ENCODE results near the gene NRAS.

The NRAS gene

GRCh38 chr1:114716304-114717170, at the start of gene NRAS:
Gene NRAS (minus strand): TSS chr1:114716771. CDS start chr1:114716160, 611 bp downstream.
- ATAC-seq (ENCODE audit: low read depth): peak; percentile 93
- peak; percentile 89 for DNase-seq (ENCODE audit: low spot score)

GRCh38 chr1:114764689-114765088, 48.1 kb upstream of the NRAS start:
- Histone ChIP-seq H3K9me3 (ENCODE audit: severe bottlenecking) (no peaks in the 10 kb centered on the region), H3K27ac (ENCODE audit: poor library complexity, severe bottlenecking) (no peak overlapping the region), H3K27me3 (ENCODE audit: insufficient read depth, poor library complexity, severe bottlenecking) (no peaks in the 10 kb centered on the region), H3K4me3 (ENCODE audit: severe bottlenecking) (no peak overlapping the region), H3K36me3 (ENCODE audit: low read depth) (no peaks in the 10 kb centered on the region; the same call in 1 of the 2 replicates), H3K4me1 (ENCODE audit: insufficient read depth, poor library complexity, severe bottlenecking) (no peaks in the 10 kb centered on the region)
- no peak for TF ChIP-seq CTCF (IDR thresholded peaks at IDR 0.05; ENCODE audit: poor library complexity, severe bottlenecking)
- ATAC-seq (ENCODE audit: low read depth) (no peak), DNase-seq (ENCODE audit: low spot score) (no peak)

More at GRCh38 chr1:114716304-114717170, at the start of gene NRAS:
- H3K9me3 ChIP-seq (ENCODE audit: severe bottlenecking): no peaks in the 10 kb centered on the region
- peaks cover 89% of the 10 kb centered on the region for H3K36me3 ChIP-seq (ENCODE audit: low read depth)
- H3K27ac ChIP-seq (ENCODE audit: poor library complexity, severe bottlenecking): peak within 1 kb of the TSS; percentile 63
- H3K27me3 ChIP-seq (ENCODE audit: insufficient read depth, poor library complexity, severe bottlenecking): no peaks in the 10 kb centered on the region
- no peak for TF ChIP-seq CTCF (IDR thresholded peaks at IDR 0.05; ENCODE audit: poor library complexity, severe bottlenecking)
- H3K4me1 ChIP-seq (ENCODE audit: insufficient read depth, poor library complexity, severe bottlenecking): peaks cover 19% of the 10 kb centered on the region
- H3K4me3 ChIP-seq (ENCODE audit: severe bottlenecking): peak within 1 kb of the TSS; percentile 93

GRCh38 chr1:114758256-114758832, 41.8 kb upstream of the NRAS start:
- Histone ChIP-seq H3K4me3 (ENCODE audit: severe bottlenecking) (peak overlapping the region; percentile 88), H3K27me3 (ENCODE audit: insufficient read depth, poor library complexity, severe bottlenecking) (no peaks in the 10 kb centered on the region), H3K36me3 (ENCODE audit: low read depth) (peaks cover 28% of the 10 kb centered on the region), H3K9me3 (ENCODE audit: severe bottlenecking) (no peaks in the 10 kb centered on the region), H3K27ac (ENCODE audit: poor library complexity, severe bottlenecking) (peak overlapping the region; percentile 74), H3K4me1 (ENCODE audit: insufficient read depth, poor library complexity, severe bottlenecking) (peaks cover 12% of the 10 kb centered on the region)
- ATAC-seq (ENCODE audit: low read depth) (no peak), DNase-seq (ENCODE audit: low spot score) (no peak)
- TF ChIP-seq CTCF (IDR thresholded peaks at IDR 0.05; ENCODE audit: poor library complexity, severe bottlenecking): peak; percentile 14

GRCh38 chr1:114757455-114758255, 41.1 kb upstream of the NRAS start, which contains the start of gene CSDE1:
Gene CSDE1 (minus strand): TSS chr1:114757984. CDS start chr1:114739890, 18,094 bp downstream.
- Histone ChIP-seq H3K27me3 (ENCODE audit: insufficient read depth, poor library complexity, severe bottlenecking) (no peaks in the 10 kb centered on the region), H3K4me1 (ENCODE audit: insufficient read depth, poor library complexity, severe bottlenecking) (peaks cover 12% of the 10 kb centered on the region), H3K27ac (ENCODE audit: poor library complexity, severe bottlenecking) (peak within 1 kb of the TSS; percentile 74), H3K4me3 (ENCODE audit: severe bottlenecking) (peak within 1 kb of the TSS; percentile 88), H3K9me3 (ENCODE audit: severe bottlenecking) (no peaks in the 10 kb centered on the region), H3K36me3 (ENCODE audit: low read depth) (peaks cover 28% of the 10 kb centered on the region)
- peak; percentile 41 for TF ChIP-seq CTCF (IDR thresholded peaks at IDR 0.05; ENCODE audit: poor library complexity, severe bottlenecking)
- ATAC-seq (ENCODE audit: low read depth): peak; percentile 90
- DNase-seq (ENCODE audit: low spot score): peak; percentile 94
